Measurements from ENCODE around the gene NUDT22. TPM values are rescaled to one million over a fixed set of nuclear protein-coding genes. Genes with fewer than 3 reads are reported as not detected.

Gene NUDT22
- total and polyA plus RNA-seq, 2 of the 4 experiments (the other 2 are of a cell fraction): 21.3 to 44.6 TPM

GRCh38 chr11:64233913-64234586, 8.0 kb downstream of the NUDT22 start, which contains the start of gene VEGFB:
Gene VEGFB (plus strand): TSS chr11:64234584. CDS start chr11:64234834, 250 bp downstream.
- peak within 1 kb of the TSS; percentile 75 for H3K4me2 ChIP-seq (ENCODE audit: low read depth, low read length)
- peak within 1 kb of the TSS; percentile 76 for H3K4me3 ChIP-seq (ENCODE audit: insufficient read depth, low read depth, low read length)
- H2BK20ac ChIP-seq (ENCODE audit: low read depth, low read length): no peak within 1 kb of the TSS
- ATAC-seq (ENCODE audit: low read depth): peak; percentile 82
- peak within 1 kb of the TSS; percentile 65 for H3K14ac ChIP-seq (replicated peaks; ENCODE audit: low read depth, low read length)
- H3K9me3 ChIP-seq (ENCODE audit: control insufficient read depth, insufficient read depth, low read length): no peaks in the 10 kb centered on the region
- CTCF ChIA-PET: interaction anchor here (0.6 kb wide), 1 partner anchor 38 kb away, joined by 4 read pairs; no protein-coding TSS in a partner anchor
- no TSS peak for BruUV-seq (replicated peaks)
- intact Hi-C loops (cut with micrococcal nuclease): no loop called here
- peak within 1 kb of the TSS; percentile 99 for H2AK9ac ChIP-seq (replicated peaks; ENCODE audit: low read depth, low read length, poor library complexity)
- peak within 1 kb of the TSS; percentile 67; the same call in 1 of the 2 replicates for H3K4ac ChIP-seq (ENCODE audit: low read depth, low read length)
- H2AFZ ChIP-seq (replicated peaks; ENCODE audit: low read length, poor library complexity): peak within 1 kb of the TSS; percentile 92
- H2BK5ac ChIP-seq (ENCODE audit: low read depth, low read length, poor library complexity, severe bottlenecking): peak within 1 kb of the TSS; percentile 15
- DNase-seq: peak; percentile 26
- H3K79me1 ChIP-seq (ENCODE audit: low read depth in 1 of 2, low read length in 2 of 2): peaks cover 16 to 58% of the 10 kb centered on the region in 2 experiments
- peak within 1 kb of the TSS; percentile 94 for H3K23ac ChIP-seq (ENCODE audit: low read depth, low read length)
- dilution Hi-C loops (cut with HindIII; ENCODE audit: low sequenced_read_pairs, unreplicated experiment): no loop called here
- no peak within 1 kb of the TSS for H2BK15ac ChIP-seq (ENCODE audit: low read depth, low read length)
- H3K56ac ChIP-seq (ENCODE audit: extremely low read depth, insufficient read depth, low read length): peak within 1 kb of the TSS; percentile 38; the same call in 1 of the 2 replicates
- no peak within 1 kb of the TSS for H4K5ac ChIP-seq (ENCODE audit: low read depth, low read length)
- no peak within 1 kb of the TSS for H3K18ac ChIP-seq (ENCODE audit: low read depth, low read length)
- WGBS, 2 experiments (ENCODE audit: extremely low coverage in 2 of 2, insufficient read length in 1 of 2): 4% methylated on average over 26 of the region's 62 CpGs; no CpG with 5 or more reads in 1 of the 2 experiments
- peak within 1 kb of the TSS; percentile 32; the same call in 1 of the 2 replicates for H2BK120ac ChIP-seq (ENCODE audit: low read depth, low read length)
- peak within 1 kb of the TSS; percentile 82 for H3K9ac ChIP-seq (ENCODE audit: low read depth, low read length)
- no peaks in the 10 kb centered on the region; the same call in 1 of the 2 replicates for H3K9me1 ChIP-seq (ENCODE audit: insufficient read depth, low read length)
- H3K4me1 ChIP-seq (ENCODE audit: control insufficient read depth, insufficient read depth, low read length): peaks cover 13% of the 10 kb centered on the region
- TF ChIP-seq MAZ (IDR thresholded peaks at IDR 0.05; ENCODE audit: borderline replicate concordance, low read depth, low read length) (peak; percentile 79; the same call in 1 of the 2 replicates), RFX5 (IDR thresholded peaks at IDR 0.05; ENCODE audit: low read depth, low read length) (no peak), MAFK (IDR thresholded peaks at IDR 0.05; ENCODE audit: low read depth, low read length) (no peak)
- TF ChIP-seq, protein P1, sequence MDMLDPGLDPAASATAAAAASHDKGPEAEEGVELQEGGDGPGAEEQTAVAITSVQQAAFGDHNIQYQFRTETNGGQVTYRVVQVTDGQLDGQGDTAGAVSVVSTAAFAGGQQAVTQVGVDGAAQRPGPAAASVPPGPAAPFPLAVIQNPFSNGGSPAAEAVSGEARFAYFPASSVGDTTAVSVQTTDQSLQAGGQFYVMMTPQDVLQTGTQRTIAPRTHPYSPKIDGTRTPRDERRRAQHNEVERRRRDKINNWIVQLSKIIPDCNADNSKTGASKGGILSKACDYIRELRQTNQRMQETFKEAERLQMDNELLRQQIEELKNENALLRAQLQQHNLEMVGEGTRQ (IDR thresholded peaks at IDR 0.05; ENCODE audit: low read depth, low read length): peak; percentile 22; the same call in 1 of the 2 replicates
- TF ChIP-seq, protein P2, sequence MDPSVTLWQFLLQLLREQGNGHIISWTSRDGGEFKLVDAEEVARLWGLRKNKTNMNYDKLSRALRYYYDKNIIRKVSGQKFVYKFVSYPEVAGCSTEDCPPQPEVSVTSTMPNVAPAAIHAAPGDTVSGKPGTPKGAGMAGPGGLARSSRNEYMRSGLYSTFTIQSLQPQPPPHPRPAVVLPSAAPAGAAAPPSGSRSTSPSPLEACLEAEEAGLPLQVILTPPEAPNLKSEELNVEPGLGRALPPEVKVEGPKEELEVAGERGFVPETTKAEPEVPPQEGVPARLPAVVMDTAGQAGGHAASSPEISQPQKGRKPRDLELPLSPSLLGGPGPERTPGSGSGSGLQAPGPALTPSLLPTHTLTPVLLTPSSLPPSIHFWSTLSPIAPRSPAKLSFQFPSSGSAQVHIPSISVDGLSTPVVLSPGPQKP (IDR thresholded peaks at IDR 0.05; ENCODE audit: borderline replicate concordance, low read depth, low read length): no peak
- H3K27me3 ChIP-seq (ENCODE audit: control insufficient read depth, insufficient read depth, low read length): no peaks in the 10 kb centered on the region
- H3K36me3 ChIP-seq (ENCODE audit: control insufficient read depth, insufficient read depth, low read length): peaks cover 19% of the 10 kb centered on the region
- H4K91ac ChIP-seq (ENCODE audit: insufficient read depth, low read depth, low read length): 0 out of 2 replicates have a peak within 1 kb of the TSS, but pooled peaks have one; percentile 4
- POLR2A ChIA-PET (ENCODE audit: unreplicated experiment): no interaction called here
- peak within 1 kb of the TSS; percentile 62 for H3K27ac ChIP-seq (ENCODE audit: insufficient read depth, low read length)
- H2AK5ac ChIP-seq (ENCODE audit: low read depth, low read length): peak within 1 kb of the TSS; percentile 69
- H4K8ac ChIP-seq (ENCODE audit: low read depth in 2 of 2, low read length in 2 of 2): peak within 1 kb of the TSS; percentile 40 to 63; a peak in 2 of 4 replicates
- in situ Hi-C loops (cut with MboI; ENCODE audit: low sequenced_read_pairs): no loop called here
- no peaks in the 10 kb centered on the region for H4K20me1 ChIP-seq (ENCODE audit: insufficient read depth, low read length)

Data from IMR-90 (cell line).